C4-2B (cell line): ENCODE measurements around the gene BSN.

Experiments used
- CTCF ChIP-seq: fragments of 450-650 bp; conservative IDR thresholded peaks from 2 replicates; pipeline ENCODE4 v1.5.1; 2017; ENCODE audit warnings: mild to moderate bottlenecking
- ZFX ChIP-seq: fragments of 450-650 bp; IDR thresholded peaks from 2 replicates; pipeline ENCODE4 v1.6.1; 2017

- no peak for TF ChIP-seq CTCF
- TF ChIP-seq ZFX, result no peak
Observed at GRCh38 chr3:49533786-49534519, 20.3 kb upstream of the BSN start.
